Stimulated activated CD8-positive, alpha-beta memory T cell treated with anti-CD3 and anti-CD28 coated beads, Interleukin-4, amount 100 ng/mL, for 4 hours (primary cell): Measurements from ENCODE around the gene METRN.

ENCODE experiments used
- DNase-seq, 2 donors: peaks; one replicate each; pipeline ENCODE4 v3.0.0-alpha.2; 2020; ENCODE audit warnings: low read depth in 2 of 2, low spot score in 1 of 2

METRN gene

GRCh38 chr16:722835-723633 is 8.1 kb downstream of the METRN start:
- no peak for DNase-seq

- DNase-seq: no peak
Measured at GRCh38 chr16:723695-724094, 8.8 kb downstream of the METRN start.

GRCh38 chr16:724188-725040 is 9.5 kb downstream of the METRN start:
- no peak for DNase-seq

GRCh38 chr16:725041-725376 is 10.1 kb downstream of the METRN start:
- no peak for DNase-seq

GRCh38 chr16:725463-726187 is 10.7 kb downstream of the METRN start:
- no peak for DNase-seq

- no peak for DNase-seq
Measured at GRCh38 chr16:726188-726437, 11.2 kb downstream of the METRN start.

- DNase-seq: peak in 1 of 2 donors; percentile 46
Measured at GRCh38 chr16:726438-727290, 11.7 kb downstream of the METRN start, which contains the start of the genes CCDC78 and HAGHL. TSS of gene CCDC78 (minus strand) at chr16:726443. CDS start at chr16:726367, 76 bp downstream. TSS of gene HAGHL (plus strand) at chr16:727106. CDS start at chr16:727510, 404 bp downstream.

GRCh38 chr16:727291-727977 is 12.5 kb downstream of the METRN start:
- DNase-seq: no peak

GRCh38 chr16:728131-728889 is 13.4 kb downstream of the METRN start:
- DNase-seq: peak in 1 of 2 donors; percentile 42

- no peak for DNase-seq
Measured at GRCh38 chr16:728890-729744, 14.2 kb downstream of the METRN start.

- no peak for DNase-seq
Measured at GRCh38 chr16:729768-730665, 15.1 kb downstream of the METRN start.

- DNase-seq: no peak
Measured at GRCh38 chr16:730666-731509, 16.0 kb downstream of the METRN start.

GRCh38 chr16:732332-732731 is 17.4 kb downstream of the METRN start:
- DNase-seq: no peak

- no peak for DNase-seq
Measured at GRCh38 chr16:732936-733335, 18.0 kb downstream of the METRN start.

GRCh38 chr16:733382-734207 is 18.7 kb downstream of the METRN start:
- no peak for DNase-seq
